GM12892 (cell line): Measurements from ENCODE around the gene SNCA.

Experiments used
- POLR2A ChIP-seq: IDR thresholded peaks from 2 replicates; pipeline ENCODE4 v1.6.1; 2011; ENCODE audit warnings: low read depth, low read length, control low read depth
- POLR2AphosphoS5 ChIP-seq: IDR thresholded peaks from 2 replicates; pipeline ENCODE4 v1.6.1; 2011; ENCODE audit warnings: low read depth, low read length, control low read depth
- TAF1 ChIP-seq: IDR thresholded peaks from 2 replicates; pipeline ENCODE4 v1.6.1; 2011; ENCODE audit warnings: low read depth, mild to moderate bottlenecking, control low read depth, low read length, borderline replicate concordance

- no peak for TF ChIP-seq POLR2A
- no peak for TF ChIP-seq TAF1
- TF ChIP-seq POLR2AphosphoS5 = no peak
Observed at GRCh38 chr4:89762311-89762710, 74.7 kb downstream of the SNCA start.
